Measurements from ENCODE around the gene LMO3.

DNA sequence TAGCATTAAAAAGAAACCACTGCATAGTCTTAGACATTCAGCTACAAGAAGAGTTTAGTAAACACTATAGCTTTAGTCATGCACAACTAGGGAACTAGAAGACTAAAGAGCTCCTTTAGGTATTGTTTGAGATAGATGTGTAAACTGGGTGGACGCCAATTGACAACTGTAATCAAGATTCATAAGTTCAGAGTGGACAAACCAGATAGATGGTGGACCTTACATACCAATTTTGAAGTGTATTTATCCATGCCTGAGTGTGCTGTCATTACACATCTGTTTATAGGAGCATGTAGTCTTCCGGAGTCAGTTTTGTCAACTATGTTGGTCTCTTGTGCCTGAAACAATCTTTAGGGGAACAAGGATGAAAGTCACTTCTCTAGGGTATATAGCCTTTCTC, 96.6 kb downstream of the LMO3 start:
- TF ChIP-seq, protein P1, sequence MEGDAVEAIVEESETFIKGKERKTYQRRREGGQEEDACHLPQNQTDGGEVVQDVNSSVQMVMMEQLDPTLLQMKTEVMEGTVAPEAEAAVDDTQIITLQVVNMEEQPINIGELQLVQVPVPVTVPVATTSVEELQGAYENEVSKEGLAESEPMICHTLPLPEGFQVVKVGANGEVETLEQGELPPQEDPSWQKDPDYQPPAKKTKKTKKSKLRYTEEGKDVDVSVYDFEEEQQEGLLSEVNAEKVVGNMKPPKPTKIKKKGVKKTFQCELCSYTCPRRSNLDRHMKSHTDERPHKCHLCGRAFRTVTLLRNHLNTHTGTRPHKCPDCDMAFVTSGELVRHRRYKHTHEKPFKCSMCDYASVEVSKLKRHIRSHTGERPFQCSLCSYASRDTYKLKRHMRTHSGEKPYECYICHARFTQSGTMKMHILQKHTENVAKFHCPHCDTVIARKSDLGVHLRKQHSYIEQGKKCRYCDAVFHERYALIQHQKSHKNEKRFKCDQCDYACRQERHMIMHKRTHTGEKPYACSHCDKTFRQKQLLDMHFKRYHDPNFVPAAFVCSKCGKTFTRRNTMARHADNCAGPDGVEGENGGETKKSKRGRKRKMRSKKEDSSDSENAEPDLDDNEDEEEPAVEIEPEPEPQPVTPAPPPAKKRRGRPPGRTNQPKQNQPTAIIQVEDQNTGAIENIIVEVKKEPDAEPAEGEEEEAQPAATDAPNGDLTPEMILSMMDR (IDR thresholded peaks at IDR 0.05), result no peak
- TF ChIP-seq EZH2 (IDR thresholded peaks at IDR 0.05), result no peak
- no peak for TF ChIP-seq EZH2phosphoT487 (IDR thresholded peaks at IDR 0.05)
